Body of pancreas (tissue), 4 donors: ENCODE results near the gene XKR3. TPM values are rescaled to one million over a fixed set of nuclear protein-coding genes. Genes with fewer than 3 reads are reported as not detected.
"Not testable (repeated sequence)": the region's sequence is repeated elsewhere in the genome, so short reads cannot be mapped to it uniquely, and the experiment has no call there.

Experiments
- ATAC-seq: fragments of 150-250 bp; one replicate; pipeline ENCODE4 v1.9.1; 2016
- DNase-seq, 4 donors: peaks; one replicate each; pipeline ENCODE4 v3.0.0-alpha.2; 2019
- H3K27ac ChIP-seq, 4 donors: fragments of 200-600 bp; sonication (generic); 1 replicate in 3 of 4; 2 replicates in 1 of 4; pipeline versions ENCODE4 v1.5.1 to v1.6.1; 2016 to 2019; ENCODE audit warnings: mild to moderate bottlenecking in 1 of 4, mixed read lengths in 1 of 4, moderate library complexity in 1 of 4
- H3K27me3 ChIP-seq, 2 donors: fragments of 200-600 bp; sonication (generic); one replicate each; pipeline ENCODE4 v1.6.0; 2016; ENCODE audit warnings: mild to moderate bottlenecking in 1 of 2
- H3K36me3 ChIP-seq, 2 donors: fragments of 200-600 bp; sonication (generic); replicated peaks in 1 of 2; 2 replicates each; pipeline ENCODE4 v1.5.1; 2016; ENCODE audit warnings: low read depth in 2 of 2; ENCODE audit not compliant: insufficient read depth in 1 of 2
- H3K4me1 ChIP-seq: fragments of 200-600 bp; sonication (generic); one replicate; pipeline ENCODE4 v1.6.0; 2016
- H3K4me3 ChIP-seq, 2 donors: fragments of 200-600 bp; sonication (generic); 1 replicate in 1 of 2; 2 replicates in 1 of 2; pipeline ENCODE4 v1.5.1; 2016 to 2019
- H3K9me3 ChIP-seq, 3 donors: fragments of 200-600 bp; sonication (generic); 1 replicate in 2 of 3; 2 replicates in 1 of 3; pipeline ENCODE4 v1.5.1; 2016
- POLR2A ChIP-seq, 3 donors: fragments of 450-650 bp; IDR thresholded peaks; one replicate each; pipeline ENCODE4 v1.6.1; 2016; ENCODE audit warnings: antibody characterized with exemption in 3 of 3, mild to moderate bottlenecking in 2 of 3
- WGBS, 2 donors: methylation state at CpG; one replicate each; pipeline ENCODE4 v1.1.5; 2017; 5-methylcytosine and 5-hydroxymethylcytosine counted together
- intact Hi-C: fragments of 100-400 bp; cut with DNase I; formaldehyde crosslinking; loops from one replicate; pipeline ENCODE4 v1.15.1; 2023
- total RNA-seq, 2 donors: library from RNA; depleted of rRNA; stranded (reverse); fragments of >200 nt; gene quantifications; one replicate each; pipeline ENCODE4 v1.1.0, GENCODE V29; 2016
- TF ChIP-seq, protein P1 (sequence below), 7 experiments: fragments of 450-650 bp in 4 of 7; fragments of 200-600 bp in 3 of 7; sonication (generic) in 3 of 7; IDR thresholded peaks; one replicate each; pipeline ENCODE4 v1.5.1; 2016 to 2019; ENCODE audit warnings: antibody characterized with exemption in 7 of 7

The XKR3 gene
- total RNA-seq = not detected

DNA sequence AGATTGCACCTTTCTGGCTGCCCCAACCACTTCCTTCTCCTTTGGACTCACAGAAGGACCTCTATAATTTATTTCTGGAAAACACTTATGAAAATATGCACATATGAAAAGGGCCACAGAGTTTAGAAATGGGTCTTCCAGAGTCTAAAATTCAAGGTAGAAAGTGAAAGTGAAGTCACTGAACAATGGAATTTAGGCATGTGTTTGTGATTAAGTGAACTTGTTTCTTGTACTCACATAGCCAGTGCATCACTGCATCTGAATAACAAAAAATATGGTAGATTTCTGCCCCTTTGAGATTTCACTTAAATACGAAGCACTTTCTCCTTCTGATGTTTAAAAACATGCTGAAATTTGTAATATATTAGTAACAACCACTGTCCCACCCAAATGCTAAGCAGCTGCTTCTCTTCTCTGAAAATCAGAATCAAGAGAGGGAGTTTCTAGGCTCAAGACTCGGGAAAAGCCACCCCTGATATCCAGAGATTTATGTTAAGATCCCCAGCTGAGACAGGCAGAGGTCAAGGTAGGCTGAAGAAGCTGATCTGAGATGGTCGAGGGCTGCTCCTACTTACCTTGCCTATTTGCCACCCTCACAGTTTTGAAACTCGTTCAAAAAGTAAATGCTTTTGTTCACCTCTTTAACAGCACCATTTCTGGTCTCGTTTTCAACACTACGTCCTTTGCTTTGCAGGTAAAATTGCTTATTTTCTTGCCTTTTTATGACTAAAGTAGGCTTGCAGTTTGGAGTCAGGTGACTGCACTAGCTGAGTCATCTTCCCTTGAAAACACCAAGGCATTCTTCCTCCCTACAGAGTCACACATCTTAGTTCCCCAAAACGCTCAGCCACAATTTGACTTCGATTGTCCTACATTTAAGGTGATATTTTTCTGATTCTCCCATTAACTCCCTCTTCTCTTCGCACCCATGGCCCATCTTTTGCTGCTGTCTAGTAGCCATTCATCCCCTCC lies at the start of gene XKR3:
Gene XKR3, minus strand, starts transcription at position 696 of the 972 bp plus-strand sequence. CDS start 17,338 bp downstream, outside the sequence.
- DNase-seq (no peak), ATAC-seq (no peak)
- WGBS, 2 donors = 28 to 37% methylated on average over 9 of the region's 9 CpGs
- Histone ChIP-seq H3K36me3 (no peaks in the 10 kb centered on the region), H3K27ac (no peak within 1 kb of the TSS), H3K4me1 (no peaks in the 10 kb centered on the region), H3K9me3 (no peaks in the 10 kb centered on the region), H3K27me3 (no peaks in the 10 kb centered on the region), H3K4me3 (no peak within 1 kb of the TSS)
- TF ChIP-seq POLR2A (IDR thresholded peaks at IDR 0.05) = no peak
- TF ChIP-seq, protein P1, sequence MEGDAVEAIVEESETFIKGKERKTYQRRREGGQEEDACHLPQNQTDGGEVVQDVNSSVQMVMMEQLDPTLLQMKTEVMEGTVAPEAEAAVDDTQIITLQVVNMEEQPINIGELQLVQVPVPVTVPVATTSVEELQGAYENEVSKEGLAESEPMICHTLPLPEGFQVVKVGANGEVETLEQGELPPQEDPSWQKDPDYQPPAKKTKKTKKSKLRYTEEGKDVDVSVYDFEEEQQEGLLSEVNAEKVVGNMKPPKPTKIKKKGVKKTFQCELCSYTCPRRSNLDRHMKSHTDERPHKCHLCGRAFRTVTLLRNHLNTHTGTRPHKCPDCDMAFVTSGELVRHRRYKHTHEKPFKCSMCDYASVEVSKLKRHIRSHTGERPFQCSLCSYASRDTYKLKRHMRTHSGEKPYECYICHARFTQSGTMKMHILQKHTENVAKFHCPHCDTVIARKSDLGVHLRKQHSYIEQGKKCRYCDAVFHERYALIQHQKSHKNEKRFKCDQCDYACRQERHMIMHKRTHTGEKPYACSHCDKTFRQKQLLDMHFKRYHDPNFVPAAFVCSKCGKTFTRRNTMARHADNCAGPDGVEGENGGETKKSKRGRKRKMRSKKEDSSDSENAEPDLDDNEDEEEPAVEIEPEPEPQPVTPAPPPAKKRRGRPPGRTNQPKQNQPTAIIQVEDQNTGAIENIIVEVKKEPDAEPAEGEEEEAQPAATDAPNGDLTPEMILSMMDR (IDR thresholded peaks at IDR 0.05) = no peak
- intact Hi-C loops = no loop called here

DNA sequence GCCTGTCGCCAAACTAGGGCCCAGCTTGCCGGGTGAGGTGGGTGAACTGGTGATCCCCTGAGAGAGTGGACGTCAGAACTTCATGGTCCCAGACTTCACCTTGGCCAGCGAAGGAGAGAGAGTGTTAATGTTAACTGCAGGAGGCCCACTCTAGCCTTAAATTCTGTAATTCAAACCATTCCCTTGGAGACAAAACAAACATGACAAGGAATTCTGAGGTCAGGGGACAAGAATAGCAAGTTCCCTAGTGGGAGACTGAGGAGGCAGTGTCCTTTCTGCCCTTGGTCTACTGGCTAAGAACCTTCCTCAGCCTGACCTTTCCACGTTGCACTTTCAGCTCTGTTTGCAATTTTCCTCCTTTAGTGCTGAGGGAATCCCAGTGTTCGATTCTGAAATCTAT lies 44.4 kb upstream of the XKR3 start:
- ATAC-seq, intact Hi-C loops, H3K27ac ChIP-seq: not testable (repeated sequence)

DNA sequence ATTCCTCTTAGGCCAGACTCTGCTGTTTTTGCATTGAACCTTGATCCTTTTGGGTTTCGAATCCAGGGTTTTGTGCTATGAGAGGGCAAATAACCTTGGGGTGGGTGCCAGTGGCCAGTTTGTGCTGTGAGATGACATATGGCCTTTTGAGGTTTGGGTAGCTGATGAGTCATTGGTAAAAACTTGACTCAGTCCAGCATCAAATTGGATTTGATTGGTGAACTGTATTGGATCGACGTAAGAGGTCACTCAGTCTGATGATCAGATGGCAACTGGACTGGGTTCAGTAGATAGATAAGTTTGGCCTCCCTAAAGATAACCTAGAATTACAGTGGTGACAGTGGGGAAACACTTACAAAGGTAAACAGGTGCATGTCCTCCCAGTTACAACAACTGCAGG lies 41.0 kb upstream of the XKR3 start:
- ATAC-seq = no peak

More for the DNA sequence above, 44.4 kb upstream of the XKR3 start:
- not testable (repeated sequence) for H3K9me3 ChIP-seq, H3K36me3 ChIP-seq, H3K4me3 ChIP-seq, DNase-seq, H3K4me1 ChIP-seq, H3K27me3 ChIP-seq
- WGBS, 2 donors = 51 to 58% methylated on average over 6 of the region's 6 CpGs

DNA sequence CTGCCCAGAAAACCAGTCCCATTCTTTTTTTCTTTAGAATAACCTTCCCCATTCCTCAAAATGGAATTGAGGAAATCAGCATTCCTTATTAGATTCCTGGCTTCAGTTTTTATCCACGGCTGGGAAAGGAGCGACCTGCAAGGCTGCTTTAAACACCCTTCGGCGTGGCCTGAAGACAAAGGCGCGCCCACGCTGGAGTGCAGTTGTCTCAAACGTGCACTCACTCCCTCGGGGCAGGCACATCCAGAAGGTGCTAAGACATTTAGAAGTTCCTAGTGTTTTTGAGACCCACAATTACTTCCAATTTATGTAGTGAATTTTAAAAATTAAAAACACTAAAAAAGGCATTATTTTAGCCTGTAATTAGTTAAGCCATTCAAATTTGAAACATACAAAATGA lies 31.6 kb upstream of the XKR3 start:
- not testable (repeated sequence) for DNase-seq, H3K4me1 ChIP-seq, H3K4me3 ChIP-seq

More for the DNA sequence above, 41.0 kb upstream of the XKR3 start:
- TF ChIP-seq POLR2A (IDR thresholded peaks at IDR 0.05) = no peak
- TF ChIP-seq, protein P1 (IDR thresholded peaks at IDR 0.05) = no peak
- no peaks in the 10 kb centered on the region for H3K36me3 ChIP-seq
- H3K4me1 ChIP-seq = no peaks in the 10 kb centered on the region
- 47% methylated on average over 3 of the region's 3 CpGs for WGBS, 2 donors
- no peaks in the 10 kb centered on the region for H3K9me3 ChIP-seq
- no peak overlapping the region for H3K27ac ChIP-seq
- no peaks in the 10 kb centered on the region for H3K27me3 ChIP-seq
- H3K4me3 ChIP-seq = no peak overlapping the region
- no peak for DNase-seq
- intact Hi-C loops = no loop called here

DNA sequence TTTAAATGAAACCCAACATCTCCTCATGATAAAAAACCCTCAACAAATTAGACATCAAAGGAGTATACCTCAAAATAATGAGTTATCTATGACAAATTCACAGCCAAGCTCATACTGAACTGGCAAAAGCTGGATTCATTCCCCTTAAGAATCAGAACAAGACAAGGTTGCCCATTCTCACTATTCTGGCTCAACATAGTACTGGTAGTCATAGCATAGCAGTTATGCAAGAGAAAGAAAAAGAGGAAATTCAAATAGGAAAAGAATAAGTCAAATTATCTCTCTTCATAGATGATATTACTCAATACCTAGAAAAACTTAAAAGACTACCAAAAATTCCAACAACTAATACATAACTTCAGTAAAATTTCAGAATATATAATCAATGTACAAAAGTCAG lies 29.4 kb upstream of the XKR3 start:
- H3K9me3 ChIP-seq = no peaks in the 10 kb centered on the region
- no peaks in the 10 kb centered on the region for H3K27me3 ChIP-seq
- no peaks in the 10 kb centered on the region for H3K4me1 ChIP-seq
- ATAC-seq (no peak), DNase-seq (no peak)
- no peak for TF ChIP-seq POLR2A (IDR thresholded peaks at IDR 0.05)
- TF ChIP-seq, protein P1 (IDR thresholded peaks at IDR 0.05) = no peak
- H3K4me3 ChIP-seq = no peak overlapping the region
- no peak overlapping the region for H3K27ac ChIP-seq
- H3K36me3 ChIP-seq = no peaks in the 10 kb centered on the region
- intact Hi-C loops = no loop called here

More for the DNA sequence above, 31.6 kb upstream of the XKR3 start:
- H3K27me3 ChIP-seq, H3K27ac ChIP-seq, H3K9me3 ChIP-seq, intact Hi-C loops, ATAC-seq, H3K36me3 ChIP-seq: not testable (repeated sequence)
- 63 to 67% methylated on average over 9 of the region's 9 CpGs for WGBS, 2 donors

DNA sequence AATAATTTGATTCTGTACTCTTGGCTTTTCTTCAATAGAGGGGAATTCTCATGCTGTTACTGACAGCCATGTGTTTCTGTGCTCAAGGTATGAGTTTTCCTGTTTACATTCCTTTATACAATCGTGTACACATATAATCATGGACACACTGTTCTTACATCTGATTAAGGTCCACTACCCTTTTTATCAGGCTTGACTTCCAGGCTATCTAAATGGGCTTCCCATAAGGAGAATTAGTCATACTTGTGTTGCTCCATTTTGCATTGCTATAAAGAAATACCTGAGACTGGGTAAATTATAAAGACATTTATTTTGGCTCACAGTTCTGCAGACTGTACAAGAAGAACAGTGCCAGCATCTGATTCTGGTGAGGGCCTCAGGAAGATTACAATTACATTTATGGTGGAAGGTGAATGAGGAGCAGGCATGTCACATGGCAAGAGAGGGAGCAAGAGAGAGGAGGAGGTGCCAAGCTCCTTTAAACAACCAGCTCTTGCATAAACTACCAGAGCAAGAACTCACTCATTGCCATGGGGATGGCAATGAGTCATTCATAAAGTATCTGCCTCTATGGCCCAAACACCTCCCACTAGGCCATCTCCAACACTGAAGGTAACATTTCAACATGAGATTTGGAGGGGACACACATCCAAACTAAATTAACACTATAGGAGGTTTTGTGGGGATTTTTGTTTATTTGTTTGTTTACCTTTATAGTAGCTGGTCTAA lies 26.2 kb upstream of the XKR3 start:
- H3K4me1 ChIP-seq, H3K9me3 ChIP-seq, H3K36me3 ChIP-seq, ATAC-seq, H3K4me3 ChIP-seq, H3K27ac ChIP-seq, DNase-seq, intact Hi-C loops, H3K27me3 ChIP-seq: not testable (repeated sequence)
- 15 to 22% methylated on average over 1 of the region's 1 CpG for WGBS, 2 donors
